CD4-positive, alpha-beta T cell treated with Interleukin-21 for 1 hour (primary cell): ENCODE data around the gene CDC14C.

Experiments
- DNase-seq: peaks from one replicate; pipeline ENCODE4 v3.0.0-alpha.2; 2020

CDC14C gene

GRCh38 chr7:48976850-48977249 is 52.5 kb downstream of the CDC14C start:
- DNase-seq = no peak
